ENCODE data around the gene S100A7A.

DNA sequence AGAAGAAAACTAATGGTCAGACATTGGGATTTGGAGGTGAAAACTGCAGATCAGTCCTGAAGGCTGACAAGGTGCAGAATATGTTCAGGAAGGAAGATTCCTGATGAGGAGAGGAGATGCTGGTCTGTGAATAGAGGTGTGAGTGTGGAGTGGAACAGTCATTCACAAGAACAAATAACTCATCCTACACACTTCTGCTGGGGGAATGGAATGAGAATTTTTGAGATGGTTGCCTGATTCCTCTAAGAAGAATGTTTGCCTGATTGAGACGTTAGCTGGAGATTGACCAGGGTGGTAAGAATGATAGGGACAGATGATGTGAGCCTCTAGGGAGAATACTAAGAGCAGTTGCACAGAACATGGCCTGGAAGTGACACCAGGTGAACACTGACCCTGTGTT, 40.1 kb downstream of the S100A7A start:
- TF ChIP-seq CTCF (IDR thresholded peaks at IDR 0.05): no peak
- TF ChIP-seq ZFX (IDR thresholded peaks at IDR 0.05; ENCODE audit: borderline replicate concordance): no peak

Data from 22Rv1 (cell line).